OCI-LY1 (cell line): ENCODE results near the gene ANKRD65.

ENCODE experiments used
- H2AFZ ChIP-seq: fragments of 200-600 bp; sonication (generic), shearing (Covaris generic); 2 replicates; pipeline ENCODE4 v1.6.0; 2014; ENCODE audit warnings: antibody characterized with exemption, mild to moderate bottlenecking, low read length
- H3F3A ChIP-seq: fragments of 200-600 bp; sonication (generic), shearing (Covaris generic); 2 replicates; pipeline ENCODE4 v1.6.0; 2014; ENCODE audit warnings: mild to moderate bottlenecking, antibody characterized with exemption, low read length, moderate library complexity; ENCODE audit not compliant: insufficient read depth
- H3K27ac ChIP-seq: fragments of 200-600 bp; sonication (generic); 2 replicates; pipeline ENCODE4 v1.5.1; 2014; ENCODE audit warnings: low read length, mixed run types, mild to moderate bottlenecking, low read depth; ENCODE audit not compliant: poor library complexity, severe bottlenecking
- H3K27me3 ChIP-seq: fragments of 200-600 bp; sonication (generic); 2 replicates; pipeline ENCODE4 v1.6.0; 2014; ENCODE audit warnings: antibody characterized with exemption, mild to moderate bottlenecking, low read length, moderate library complexity; ENCODE audit not compliant: insufficient read depth
- H3K36me3 ChIP-seq: fragments of 200-600 bp; sonication (generic); 2 replicates; pipeline ENCODE4 v1.6.1; 2014; ENCODE audit warnings: mild to moderate bottlenecking, antibody characterized with exemption, low read length, moderate library complexity, mixed read lengths; ENCODE audit not compliant: insufficient read depth
- H3K4me1 ChIP-seq: fragments of 200-600 bp; sonication (generic); 2 replicates; pipeline ENCODE4 v1.5.1; 2014; ENCODE audit warnings: mild to moderate bottlenecking, low read length, moderate library complexity; ENCODE audit not compliant: insufficient read depth, severe bottlenecking
- H3K4me2 ChIP-seq: fragments of 200-600 bp; sonication (generic), shearing (Covaris generic); 2 replicates; pipeline ENCODE4 v1.6.1; 2014; ENCODE audit warnings: low read length
- H3K4me3 ChIP-seq: fragments of 200-600 bp; sonication (generic); 2 replicates; pipeline ENCODE4 v1.5.1; 2014; ENCODE audit warnings: low read length, low read depth, mild to moderate bottlenecking, mixed read lengths; ENCODE audit not compliant: poor library complexity, severe bottlenecking
- H3K79me2 ChIP-seq: fragments of 200-600 bp; shearing (Covaris generic); 2 replicates; pipeline ENCODE4 v1.6.1; 2016; ENCODE audit warnings: mixed run types, low read length, mixed read lengths; ENCODE audit not compliant: insufficient read depth
- H3K9ac ChIP-seq: fragments of 200-600 bp; sonication (generic), shearing (Covaris generic); 2 replicates; pipeline ENCODE4 v1.6.1; 2014; ENCODE audit warnings: mild to moderate bottlenecking, low read length, mixed read lengths
- H3K9me2 ChIP-seq: fragments of 200-600 bp; sonication (generic), shearing (Covaris generic); 2 replicates; pipeline ENCODE4 v1.6.1; 2014; ENCODE audit warnings: low read depth, mild to moderate bottlenecking, low read length, mixed read lengths
- H3K9me3 ChIP-seq: fragments of 200-600 bp; shearing (Covaris generic); 2 replicates; pipeline ENCODE4 v1.6.1; 2014; ENCODE audit warnings: low read length, mixed read lengths
- H4K20me1 ChIP-seq: fragments of 200-600 bp; sonication (generic), shearing (Covaris generic); 2 replicates; pipeline ENCODE4 v1.6.0; 2016; ENCODE audit warnings: mild to moderate bottlenecking, low read length; ENCODE audit not compliant: insufficient read depth
- CTCF ChIP-seq: fragments of 200-600 bp; sonication (generic), shearing (Covaris generic); IDR thresholded peaks from 2 replicates; pipeline ENCODE4 v1.5.1; 2017; ENCODE audit warnings: mild to moderate bottlenecking, antibody characterized with exemption, low read length, moderate library complexity, mixed read lengths
- EZH2 ChIP-seq: fragments of 200-600 bp; sonication (generic), shearing (Covaris generic); IDR thresholded peaks from 2 replicates; pipeline ENCODE4 v1.8.0; 2017; ENCODE audit warnings: borderline replicate concordance, mixed run types, mild to moderate bottlenecking, antibody characterized with exemption, low read length, moderate library complexity, mixed read lengths

ANKRD65 gene

GRCh38 chr1:1432951-1433803 lies 12.1 kb upstream of the ANKRD65 start:
- Histone ChIP-seq H3K36me3 (no peaks in the 10 kb centered on the region), H3K9me2 (no peaks in the 10 kb centered on the region), H3K27me3 (peaks cover 7% of the 10 kb centered on the region; the same call in 1 of the 2 replicates), H3K79me2 (no peaks in the 10 kb centered on the region), H3K27ac (no peak overlapping the region), H3F3A (no peaks in the 10 kb centered on the region), H3K9me3 (no peaks in the 10 kb centered on the region), H3K4me2 (no peak overlapping the region), H3K4me1 (no peaks in the 10 kb centered on the region), H3K9ac (no peak overlapping the region), H4K20me1 (no peaks in the 10 kb centered on the region), H3K4me3 (no peak overlapping the region), H2AFZ (no peak overlapping the region)
- TF ChIP-seq EZH2 (no peak), CTCF (no peak)

- Histone ChIP-seq H4K20me1 (no peaks in the 10 kb centered on the region), H3K27ac (no peak overlapping the region), H3K4me1 (no peaks in the 10 kb centered on the region), H3K4me3 (no peak overlapping the region), H3K9me3 (no peaks in the 10 kb centered on the region), H3F3A (no peaks in the 10 kb centered on the region), H3K79me2 (no peaks in the 10 kb centered on the region), H2AFZ (no peak overlapping the region), H3K9ac (no peak overlapping the region), H3K27me3 (peaks cover 7% of the 10 kb centered on the region; the same call in 1 of the 2 replicates), H3K9me2 (no peaks in the 10 kb centered on the region), H3K36me3 (no peaks in the 10 kb centered on the region), H3K4me2 (no peak overlapping the region)
- no peak for TF ChIP-seq CTCF
- TF ChIP-seq EZH2, result no peak
Observed at GRCh38 chr1:1432274-1432950, 11.3 kb upstream of the ANKRD65 start.

- Histone ChIP-seq H3K9me3 (no peaks in the 10 kb centered on the region), H2AFZ (no peak overlapping the region), H3K9ac (no peak overlapping the region), H4K20me1 (no peaks in the 10 kb centered on the region), H3K27ac (no peak overlapping the region), H3K79me2 (no peaks in the 10 kb centered on the region), H3K4me3 (no peak overlapping the region), H3K27me3 (peaks cover 7% of the 10 kb centered on the region; the same call in 1 of the 2 replicates), H3K4me1 (no peaks in the 10 kb centered on the region), H3K9me2 (no peaks in the 10 kb centered on the region), H3F3A (no peaks in the 10 kb centered on the region), H3K36me3 (no peaks in the 10 kb centered on the region), H3K4me2 (no peak overlapping the region)
- TF ChIP-seq CTCF, result no peak
- TF ChIP-seq EZH2, result no peak
Observed at GRCh38 chr1:1431845-1432273, 10.8 kb upstream of the ANKRD65 start.
